HEK293T (cell line): ENCODE measurements around the gene NEB.

Experiments used
- CTCF ChIA-PET: fragments of 350-600 bp; formaldehyde crosslinking; extraction: SDS; loops from one replicate; lab custom pipeline; 2021; ENCODE audit warnings: antibody characterized with exemption, inconsistent platforms; lab: Yijun Ruan, JAX
- POLR2A ChIA-PET: fragments of 350-600 bp; formaldehyde crosslinking; extraction: SDS; loops from one replicate; lab custom pipeline; 2020; ENCODE audit warnings: antibody characterized with exemption, inconsistent platforms; lab: Yijun Ruan, JAX
- DNase-seq: peaks from one replicate; pipeline ENCODE4 v3.0.0; 2012; ENCODE audit warnings: mixed read lengths; ENCODE audit errors: extremely low spot score
- ARNT ChIP-seq: fragments of 450-650 bp; IDR thresholded peaks from 2 replicates; pipeline ENCODE4 v1.6.1; 2017; ENCODE audit warnings: mild to moderate bottlenecking
- BHLHE40 ChIP-seq: fragments of 450-650 bp; IDR thresholded peaks from 2 replicates; pipeline ENCODE4 v1.6.1; 2016; ENCODE audit warnings: mild to moderate bottlenecking, moderate library complexity, borderline replicate concordance
- CTBP1 ChIP-seq: fragments of 450-650 bp; IDR thresholded peaks from 2 replicates; pipeline ENCODE4 v1.6.1; 2016; ENCODE audit warnings: borderline replicate concordance
- ELF4 ChIP-seq: fragments of 450-650 bp; IDR thresholded peaks from 2 replicates; pipeline ENCODE4 v1.6.1; 2017; ENCODE audit warnings: antibody characterized with exemption
- FOXA1 ChIP-seq: fragments of 450-650 bp; IDR thresholded peaks from 2 replicates; pipeline ENCODE4 v1.6.1; 2016; ENCODE audit warnings: mild to moderate bottlenecking
- FOXK2 ChIP-seq: fragments of 450-650 bp; IDR thresholded peaks from 2 replicates; pipeline ENCODE4 v1.6.1; 2016; ENCODE audit warnings: mild to moderate bottlenecking
- FOXM1 ChIP-seq: fragments of 450-650 bp; IDR thresholded peaks from 2 replicates; pipeline ENCODE4 v1.6.1; 2017; ENCODE audit warnings: mild to moderate bottlenecking, borderline replicate concordance
- HDGF ChIP-seq: fragments of 450-650 bp; IDR thresholded peaks from 2 replicates; pipeline ENCODE4 v1.6.1; 2017; ENCODE audit warnings: antibody characterized with exemption, borderline replicate concordance
- L3MBTL2 ChIP-seq: fragments of 450-650 bp; conservative IDR thresholded peaks from 2 replicates; pipeline ENCODE4 v1.6.1; 2016; ENCODE audit warnings: mild to moderate bottlenecking
- LEF1 ChIP-seq: fragments of 450-650 bp; IDR thresholded peaks from 2 replicates; pipeline ENCODE4 v1.6.1; 2017; ENCODE audit warnings: mild to moderate bottlenecking, borderline replicate concordance
- NFRKB ChIP-seq: fragments of 450-650 bp; IDR thresholded peaks from 2 replicates; pipeline ENCODE4 v1.6.1; 2016; ENCODE audit warnings: mild to moderate bottlenecking, moderate library complexity
- PKNOX1 ChIP-seq: fragments of 450-650 bp; IDR thresholded peaks from 2 replicates; pipeline ENCODE4 v1.6.1; 2016
- SP1 ChIP-seq: fragments of 450-650 bp; IDR thresholded peaks from 2 replicates; pipeline ENCODE4 v1.6.1; 2017
- SUZ12 ChIP-seq: fragments of 450-650 bp; IDR thresholded peaks from 2 replicates; pipeline ENCODE4 v1.6.1; 2016; ENCODE audit warnings: mild to moderate bottlenecking
- TARDBP ChIP-seq: fragments of 450-650 bp; IDR thresholded peaks from 2 replicates; pipeline ENCODE4 v1.6.1; 2016
- ZNF384 ChIP-seq: fragments of 450-650 bp; IDR thresholded peaks from 2 replicates; pipeline ENCODE4 v1.6.1; 2016

Gene NEB, protein sequence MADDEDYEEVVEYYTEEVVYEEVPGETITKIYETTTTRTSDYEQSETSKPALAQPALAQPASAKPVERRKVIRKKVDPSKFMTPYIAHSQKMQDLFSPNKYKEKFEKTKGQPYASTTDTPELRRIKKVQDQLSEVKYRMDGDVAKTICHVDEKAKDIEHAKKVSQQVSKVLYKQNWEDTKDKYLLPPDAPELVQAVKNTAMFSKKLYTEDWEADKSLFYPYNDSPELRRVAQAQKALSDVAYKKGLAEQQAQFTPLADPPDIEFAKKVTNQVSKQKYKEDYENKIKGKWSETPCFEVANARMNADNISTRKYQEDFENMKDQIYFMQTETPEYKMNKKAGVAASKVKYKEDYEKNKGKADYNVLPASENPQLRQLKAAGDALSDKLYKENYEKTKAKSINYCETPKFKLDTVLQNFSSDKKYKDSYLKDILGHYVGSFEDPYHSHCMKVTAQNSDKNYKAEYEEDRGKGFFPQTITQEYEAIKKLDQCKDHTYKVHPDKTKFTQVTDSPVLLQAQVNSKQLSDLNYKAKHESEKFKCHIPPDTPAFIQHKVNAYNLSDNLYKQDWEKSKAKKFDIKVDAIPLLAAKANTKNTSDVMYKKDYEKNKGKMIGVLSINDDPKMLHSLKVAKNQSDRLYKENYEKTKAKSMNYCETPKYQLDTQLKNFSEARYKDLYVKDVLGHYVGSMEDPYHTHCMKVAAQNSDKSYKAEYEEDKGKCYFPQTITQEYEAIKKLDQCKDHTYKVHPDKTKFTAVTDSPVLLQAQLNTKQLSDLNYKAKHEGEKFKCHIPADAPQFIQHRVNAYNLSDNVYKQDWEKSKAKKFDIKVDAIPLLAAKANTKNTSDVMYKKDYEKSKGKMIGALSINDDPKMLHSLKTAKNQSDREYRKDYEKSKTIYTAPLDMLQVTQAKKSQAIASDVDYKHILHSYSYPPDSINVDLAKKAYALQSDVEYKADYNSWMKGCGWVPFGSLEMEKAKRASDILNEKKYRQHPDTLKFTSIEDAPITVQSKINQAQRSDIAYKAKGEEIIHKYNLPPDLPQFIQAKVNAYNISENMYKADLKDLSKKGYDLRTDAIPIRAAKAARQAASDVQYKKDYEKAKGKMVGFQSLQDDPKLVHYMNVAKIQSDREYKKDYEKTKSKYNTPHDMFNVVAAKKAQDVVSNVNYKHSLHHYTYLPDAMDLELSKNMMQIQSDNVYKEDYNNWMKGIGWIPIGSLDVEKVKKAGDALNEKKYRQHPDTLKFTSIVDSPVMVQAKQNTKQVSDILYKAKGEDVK (N-terminal part only)

DNA sequence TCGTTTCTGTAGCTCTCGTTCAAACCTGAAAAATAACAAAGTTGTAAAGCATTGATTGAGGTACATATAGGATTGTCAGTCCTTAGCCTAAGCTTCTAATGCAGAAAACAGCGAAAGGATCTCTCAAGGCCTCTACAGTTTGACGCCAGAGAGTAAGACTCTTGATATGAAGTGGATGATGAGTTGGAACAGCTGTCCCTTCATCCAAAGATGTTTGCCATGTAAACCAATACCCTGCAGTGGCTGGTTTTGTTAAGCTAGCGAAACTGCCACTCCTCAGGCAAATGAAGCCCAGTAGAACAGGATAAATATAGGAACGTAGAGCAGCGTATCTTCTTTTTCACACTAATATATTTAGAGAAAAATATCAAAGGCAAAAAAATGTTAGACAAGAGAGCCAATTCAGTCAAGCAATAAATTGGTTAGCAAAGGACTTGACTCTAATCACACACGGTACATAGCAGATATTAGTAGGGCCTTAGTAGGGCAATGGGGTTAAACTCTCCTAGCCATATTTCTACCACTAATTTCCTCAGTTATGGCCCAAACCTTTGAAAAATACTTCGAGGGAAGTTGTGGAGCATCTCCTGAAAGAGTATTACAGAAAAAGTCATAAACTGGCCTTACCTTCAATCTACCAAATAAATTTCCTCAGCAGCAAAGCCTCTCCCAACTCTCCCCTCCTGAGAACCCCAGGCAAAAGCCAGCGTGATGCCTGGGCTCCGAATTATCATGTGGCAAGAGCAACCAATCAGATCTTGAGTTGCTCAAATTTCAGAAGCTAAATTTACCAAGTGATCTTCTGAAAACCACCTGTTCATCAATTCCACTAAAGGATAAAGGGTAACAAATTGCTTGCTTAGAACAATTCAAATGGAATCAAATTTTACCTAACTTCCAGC lies at the start of gene NEB:
TSS of gene NEB (minus strand) at position 706 of the 902 bp plus-strand sequence. CDS start 1,320 bp downstream, outside the sequence.
- CTCF ChIA-PET: no interaction called here

GRCh38 chr2:151783133-151783520 lies 48.9 kb upstream of the NEB start:
- POLR2A ChIA-PET: no interaction called here
- no peak for DNase-seq
- CTCF ChIA-PET: no interaction called here
- no peak for TF ChIP-seq CTBP1
- TF ChIP-seq FOXK2: no peak
- TF ChIP-seq ELF4: no peak
- TF ChIP-seq FOXA1: no peak
- no peak for TF ChIP-seq ZNF384
- TF ChIP-seq ARNT: no peak

More for the DNA sequence above, at the start of gene NEB:
- no peak for TF ChIP-seq FOXM1
- no peak for TF ChIP-seq BHLHE40
- TF ChIP-seq SUZ12: no peak
- TF ChIP-seq FOXA1: no peak
- no peak for TF ChIP-seq ELF4
- TF ChIP-seq LEF1: no peak
- TF ChIP-seq PKNOX1: no peak
- no peak for TF ChIP-seq FOXK2
- TF ChIP-seq NFRKB: no peak
- no peak for TF ChIP-seq SP1
- TF ChIP-seq ARNT: no peak
- TF ChIP-seq TARDBP: no peak
- TF ChIP-seq CTBP1: no peak
- TF ChIP-seq HDGF: no peak
- POLR2A ChIA-PET: no interaction called here
- DNase-seq: no peak

- POLR2A ChIA-PET: no interaction called here
- TF ChIP-seq LEF1: no peak
- no peak for TF ChIP-seq FOXM1
- no peak for TF ChIP-seq FOXA1
- TF ChIP-seq FOXK2: no peak
- TF ChIP-seq CTBP1: no peak
- no peak for TF ChIP-seq ELF4
- TF ChIP-seq SUZ12: no peak
- no peak for TF ChIP-seq PKNOX1
- no peak for TF ChIP-seq TARDBP
- no peak for TF ChIP-seq ZNF384
- no peak for TF ChIP-seq ARNT
- no peak for TF ChIP-seq L3MBTL2
- no peak for TF ChIP-seq HDGF
- TF ChIP-seq BHLHE40: no peak
- no peak for TF ChIP-seq SP1
- TF ChIP-seq NFRKB: no peak
- CTCF ChIA-PET: no interaction called here
- no peak for DNase-seq
Measured at GRCh38 chr2:151782378-151783132, 48.3 kb upstream of the NEB start.

- CTCF ChIA-PET: no interaction called here
- POLR2A ChIA-PET: no interaction called here
- no peak for DNase-seq
- TF ChIP-seq LEF1: no peak
- no peak for TF ChIP-seq PKNOX1
- no peak for TF ChIP-seq NFRKB
- TF ChIP-seq FOXA1: no peak
- no peak for TF ChIP-seq SP1
- TF ChIP-seq ZNF384: no peak
- TF ChIP-seq BHLHE40: no peak
- TF ChIP-seq HDGF: no peak
- no peak for TF ChIP-seq CTBP1
- no peak for TF ChIP-seq TARDBP
- no peak for TF ChIP-seq FOXK2
- no peak for TF ChIP-seq ELF4
- no peak for TF ChIP-seq ARNT
- no peak for TF ChIP-seq FOXM1
- no peak for TF ChIP-seq SUZ12
- TF ChIP-seq L3MBTL2: no peak
Measured at GRCh38 chr2:151781642-151782041, 47.4 kb upstream of the NEB start.
